Suprapubic skin (tissue), 4 donors: ENCODE results near the gene WSCD1. TPM values are rescaled to one million over a fixed set of nuclear protein-coding genes. Genes with fewer than 3 reads are reported as not detected.

ENCODE experiments used
- DNase-seq, 2 donors: peaks; one replicate each; pipeline ENCODE4 v3.0.0-alpha.2; 2019; ENCODE audit warnings: low spot score in 2 of 2
- H3K27ac ChIP-seq: fragments of 200-600 bp; sonication (generic); one replicate; pipeline ENCODE4 v1.5.1; 2019
- H3K27me3 ChIP-seq: fragments of 200-600 bp; sonication (generic); one replicate; pipeline ENCODE4 v1.5.1; 2019
- H3K36me3 ChIP-seq: fragments of 200-600 bp; sonication (generic); one replicate; pipeline ENCODE4 v1.5.1; 2019
- H3K4me1 ChIP-seq: fragments of 200-600 bp; sonication (generic); one replicate; pipeline ENCODE4 v1.5.1; 2019
- H3K4me3 ChIP-seq: fragments of 200-600 bp; sonication (generic); one replicate; pipeline ENCODE4 v1.5.1; 2019; ENCODE audit warnings: mild to moderate bottlenecking
- H3K9me3 ChIP-seq: fragments of 200-600 bp; sonication (generic); one replicate; pipeline ENCODE4 v1.5.1; 2019
- CTCF ChIP-seq, 2 donors: fragments of 200-600 bp in 1 of 2; fragments of 450-650 bp in 1 of 2; sonication (generic) in 1 of 2; IDR thresholded peaks; one replicate each; pipeline ENCODE4 v1.5.1; 2016 to 2019; ENCODE audit warnings: antibody characterized with exemption in 2 of 2, mild to moderate bottlenecking in 1 of 2, moderate library complexity in 1 of 2
- EP300 ChIP-seq: sonication (generic); formaldehyde crosslinking; IDR thresholded peaks from one replicate; pipeline ENCODE4 v1.6.1; 2017; ENCODE audit warnings: antibody characterized with exemption
- POLR2A ChIP-seq, 2 donors: fragments of 450-650 bp; IDR thresholded peaks; one replicate each; pipeline ENCODE4 v1.6.1; 2017; ENCODE audit warnings: antibody characterized with exemption in 2 of 2, mild to moderate bottlenecking in 2 of 2, moderate library complexity in 2 of 2
- POLR2AphosphoS5 ChIP-seq, 3 donors: sonication (generic); formaldehyde crosslinking; IDR thresholded peaks; one replicate each; pipeline ENCODE4 v1.6.1; 2017; ENCODE audit warnings: antibody characterized with exemption in 3 of 3
- WGBS: methylation state at CpG from one replicate; pipeline ENCODE4 v1.1.5; 2018; 5-methylcytosine and 5-hydroxymethylcytosine counted together
- total RNA-seq, 4 donors: library from RNA; depleted of rRNA; stranded (reverse); fragments of >200 nt; gene quantifications; one replicate each; pipeline ENCODE4 v1.1.0, GENCODE V29; 2016

WSCD1 gene
- total RNA-seq, 4 donors from 2014 or later: 0.76 to 4.9 (median 1.6) TPM

- Histone ChIP-seq H3K4me3 (no peak overlapping the region), H3K4me1 (no peaks in the 10 kb centered on the region), H3K9me3 (no peaks in the 10 kb centered on the region), H3K27ac (no peak overlapping the region), H3K36me3 (no peaks in the 10 kb centered on the region), H3K27me3 (peaks cover 2% of the 10 kb centered on the region)
- TF ChIP-seq CTCF (IDR thresholded peaks at IDR 0.05) (no peak), POLR2A (IDR thresholded peaks at IDR 0.05) (no peak), POLR2AphosphoS5 (IDR thresholded peaks at IDR 0.05) (no peak), EP300 (no peak)
- 94% methylated on average over 5 of the region's 9 CpGs for WGBS
- DNase-seq: peak in 1 of 2 donors; percentile 31
These were observed 30.0 kb downstream of the WSCD1 start for GRCh38 chr17:6100146-6100545.

GRCh38 chr17:6100891-6101500 is 30.8 kb downstream of the WSCD1 start:
- peak in 1 of 2 donors; percentile 20 for DNase-seq
- no peaks in the 10 kb centered on the region for H3K9me3 ChIP-seq
- TF ChIP-seq POLR2AphosphoS5 (IDR thresholded peaks at IDR 0.05) (no peak), POLR2A (IDR thresholded peaks at IDR 0.05) (no peak), EP300 (no peak), CTCF (IDR thresholded peaks at IDR 0.05) (no peak)
- WGBS: 56% methylated on average over 7 of the region's 7 CpGs
- H3K27me3 ChIP-seq: peaks cover 2% of the 10 kb centered on the region
- H3K27ac ChIP-seq: no peak overlapping the region
- H3K4me3 ChIP-seq: no peak overlapping the region
- no peaks in the 10 kb centered on the region for H3K36me3 ChIP-seq
- no peaks in the 10 kb centered on the region for H3K4me1 ChIP-seq

GRCh38 chr17:6101706-6102105 is 31.5 kb downstream of the WSCD1 start:
- no peaks in the 10 kb centered on the region for H3K9me3 ChIP-seq
- peaks cover 2% of the 10 kb centered on the region for H3K27me3 ChIP-seq
- TF ChIP-seq POLR2AphosphoS5 (IDR thresholded peaks at IDR 0.05) (no peak), EP300 (no peak), POLR2A (IDR thresholded peaks at IDR 0.05) (no peak), CTCF (IDR thresholded peaks at IDR 0.05) (no peak)
- 49% methylated on average over 10 of the region's 10 CpGs for WGBS
- H3K4me1 ChIP-seq: no peaks in the 10 kb centered on the region
- H3K4me3 ChIP-seq: no peak overlapping the region
- DNase-seq: peak in 1 of 2 donors; percentile 5
- no peaks in the 10 kb centered on the region for H3K36me3 ChIP-seq
- no peak overlapping the region for H3K27ac ChIP-seq

- TF ChIP-seq POLR2A (IDR thresholded peaks at IDR 0.05) (no peak), EP300 (no peak), POLR2AphosphoS5 (IDR thresholded peaks at IDR 0.05) (no peak), CTCF (IDR thresholded peaks at IDR 0.05) (no peak)
- no peak for DNase-seq
- Histone ChIP-seq H3K27ac (no peak overlapping the region), H3K36me3 (no peaks in the 10 kb centered on the region), H3K27me3 (no peaks in the 10 kb centered on the region), H3K9me3 (no peaks in the 10 kb centered on the region), H3K4me3 (no peak overlapping the region), H3K4me1 (no peaks in the 10 kb centered on the region)
- 64% methylated on average over 3 of the region's 3 CpGs for WGBS
These were observed 32.4 kb downstream of the WSCD1 start for GRCh38 chr17:6102615-6103014.

- TF ChIP-seq EP300 (no peak), CTCF (IDR thresholded peaks at IDR 0.05) (no peak), POLR2AphosphoS5 (IDR thresholded peaks at IDR 0.05) (no peak), POLR2A (IDR thresholded peaks at IDR 0.05) (no peak)
- peak in 1 of 2 donors; percentile 35 for DNase-seq
These were observed 34.9 kb downstream of the WSCD1 start for GRCh38 chr17:6104956-6105648.

More at GRCh38 chr17:6104956-6105648, 34.9 kb downstream of the WSCD1 start:
- Histone ChIP-seq H3K27me3 (no peaks in the 10 kb centered on the region), H3K4me3 (no peak overlapping the region), H3K36me3 (no peaks in the 10 kb centered on the region), H3K9me3 (no peaks in the 10 kb centered on the region), H3K27ac (no peak overlapping the region), H3K4me1 (no peaks in the 10 kb centered on the region)
- 68% methylated on average over 12 of the region's 12 CpGs for WGBS
